HG02970 (cell line): ENCODE data around the gene DNMT3B.
A peak's percentile ranks its signal among the peaks of the same experiment; 100 is the strongest.
"Not testable (repeated sequence)": the region's sequence is repeated elsewhere in the genome, so short reads cannot be mapped to it uniquely, and the experiment has no call there.

Experiments
- ATAC-seq: cut with Tn5 transposase; IDR thresholded peaks from one replicate; pipeline ENCODE4 v1.9.1; 2021; ENCODE audit warnings: mild to moderate bottlenecking, moderate library complexity, moderate number of reproducible peaks; ENCODE audit not compliant: unreplicated experiment, low FRiP score

DNMT3B gene

DNA sequence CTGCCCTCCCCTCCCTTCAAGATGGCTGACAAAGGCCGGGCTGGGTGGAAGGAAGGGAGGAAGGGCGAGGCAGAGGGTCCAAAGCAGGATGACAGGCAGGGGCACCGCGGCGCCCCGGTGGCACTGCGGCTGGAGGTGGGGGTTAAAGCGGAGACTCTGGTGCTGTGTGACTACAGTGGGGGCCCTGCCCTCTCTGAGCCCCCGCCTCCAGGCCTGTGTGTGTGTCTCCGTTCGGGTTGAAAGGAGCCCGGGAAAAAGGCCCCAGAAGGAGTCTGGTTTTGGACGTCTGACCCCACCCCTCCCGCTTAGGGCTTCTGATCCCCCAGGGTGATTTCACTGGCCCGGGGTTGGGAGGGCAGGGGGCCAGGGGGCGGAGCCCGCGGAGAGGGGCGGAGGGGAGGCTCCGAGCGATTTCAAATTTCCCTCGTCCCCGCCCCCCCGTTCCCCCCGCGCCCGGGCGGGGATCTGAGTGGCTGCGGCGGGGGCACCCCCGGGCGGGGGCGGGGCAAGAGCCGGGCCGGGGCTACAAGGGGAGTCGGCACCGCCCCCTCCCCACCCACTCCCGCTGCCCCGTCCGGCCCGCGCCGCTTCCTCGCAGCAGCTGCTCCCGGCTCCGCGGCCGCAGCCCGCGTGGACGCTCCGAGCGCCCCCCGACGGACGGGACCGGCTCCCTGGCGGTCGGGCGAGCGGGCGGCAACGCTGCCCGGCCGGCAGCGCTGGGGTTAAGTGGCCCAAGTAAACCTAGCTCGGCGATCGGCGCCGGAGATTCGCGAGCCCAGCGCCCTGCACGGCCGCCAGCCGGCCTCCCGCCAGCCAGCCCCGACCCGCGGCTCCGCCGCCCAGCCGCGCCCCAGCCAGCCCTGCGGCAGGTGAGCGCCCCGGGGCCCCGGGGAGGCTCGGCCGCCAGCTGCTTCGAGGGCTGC is at the start of gene DNMT3B:
TSS of gene DNMT3B (plus strand) at position 555 of the 923 bp plus-strand sequence. CDS start 17,939 bp downstream, outside the sequence.
- peak; percentile 57 for ATAC-seq

DNA sequence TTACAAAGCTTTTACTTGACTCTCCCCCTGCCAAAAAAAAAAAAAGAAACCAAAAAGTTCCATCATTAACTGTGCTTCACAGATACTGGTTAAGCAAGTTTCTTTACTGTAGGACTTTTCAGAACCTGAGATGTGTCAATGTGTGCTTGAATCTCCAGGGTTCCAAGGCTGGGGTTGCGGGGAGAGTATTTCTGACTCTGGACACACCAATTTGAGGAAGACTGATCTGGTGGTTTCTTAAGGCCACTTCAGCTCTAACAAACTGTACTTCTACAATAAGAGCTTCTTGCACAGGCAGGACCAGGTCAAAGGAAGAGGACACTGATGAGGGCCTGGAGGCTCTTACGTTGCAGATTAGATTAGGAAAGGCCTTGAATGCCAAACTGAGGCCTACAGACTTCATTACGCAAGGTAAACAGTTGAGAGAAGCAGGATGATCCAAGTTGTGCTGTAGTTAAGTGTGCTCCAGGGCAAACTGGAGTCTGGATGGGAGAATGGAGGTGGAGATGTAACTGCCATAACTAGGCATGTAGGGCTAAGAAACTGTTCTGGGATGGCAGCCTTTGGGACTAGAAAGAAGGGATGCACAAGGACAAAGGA is 43.3 kb upstream of the DNMT3B start:
- no peak for ATAC-seq

DNA sequence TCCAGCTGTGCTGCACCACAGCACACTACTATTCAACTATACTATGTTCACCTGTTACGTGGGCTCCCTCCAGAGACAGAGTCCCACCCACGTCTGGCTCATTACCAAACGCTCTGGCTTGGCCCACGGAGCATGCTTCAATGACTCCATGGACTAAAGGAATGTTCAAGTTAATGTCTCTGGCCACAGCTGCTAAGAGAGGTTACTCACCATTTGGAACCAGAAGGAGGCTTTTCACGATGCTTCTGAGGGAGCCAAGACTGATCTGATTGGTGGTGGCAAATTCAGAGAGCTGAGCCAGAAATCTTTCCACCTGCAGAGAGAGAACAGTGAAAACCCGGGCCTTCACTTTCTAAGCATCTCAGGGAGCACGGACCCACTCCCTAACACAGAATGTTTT is 34.5 kb upstream of the DNMT3B start:
- ATAC-seq = no peak

DNA sequence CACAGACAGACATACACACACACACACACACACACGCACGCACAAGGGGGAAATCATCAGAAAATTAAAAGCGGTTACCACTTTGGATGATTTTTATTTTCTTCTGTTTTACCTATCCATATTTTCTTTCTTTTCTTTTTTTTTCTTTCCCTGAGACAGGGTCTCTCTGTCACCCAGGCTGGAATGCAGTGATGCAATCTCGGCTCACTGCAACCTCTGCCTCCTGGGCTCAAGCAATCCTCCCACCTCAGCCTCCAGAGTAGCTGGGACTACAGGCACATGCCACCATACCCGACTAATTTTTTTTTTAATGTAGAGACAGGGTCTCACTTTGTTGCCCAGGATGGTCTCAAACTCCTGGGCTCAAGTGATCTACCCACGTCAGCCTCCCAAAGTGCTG is 33.8 kb upstream of the DNMT3B start:
- ATAC-seq = not testable (repeated sequence)

DNA sequence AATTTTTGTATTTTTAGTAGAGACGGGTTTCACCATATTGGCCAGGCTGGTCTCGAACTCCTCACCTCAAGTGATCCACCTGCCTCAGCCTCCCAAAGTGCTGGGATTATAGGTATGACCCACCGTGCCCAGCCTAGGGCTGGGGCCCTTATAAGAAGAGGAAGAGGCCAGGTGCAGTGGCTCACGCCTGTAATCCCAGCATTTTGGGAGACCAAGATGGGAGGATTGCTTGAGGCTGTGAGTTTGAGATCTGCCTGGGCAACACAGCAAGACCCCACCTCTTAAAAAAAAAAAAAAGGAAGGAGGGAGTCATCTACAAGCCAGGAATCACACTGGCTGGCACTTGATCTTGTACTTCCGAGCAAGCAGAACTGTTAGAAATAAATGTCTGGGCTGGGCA is 32.9 kb upstream of the DNMT3B start:
- ATAC-seq = not testable (repeated sequence)

DNA sequence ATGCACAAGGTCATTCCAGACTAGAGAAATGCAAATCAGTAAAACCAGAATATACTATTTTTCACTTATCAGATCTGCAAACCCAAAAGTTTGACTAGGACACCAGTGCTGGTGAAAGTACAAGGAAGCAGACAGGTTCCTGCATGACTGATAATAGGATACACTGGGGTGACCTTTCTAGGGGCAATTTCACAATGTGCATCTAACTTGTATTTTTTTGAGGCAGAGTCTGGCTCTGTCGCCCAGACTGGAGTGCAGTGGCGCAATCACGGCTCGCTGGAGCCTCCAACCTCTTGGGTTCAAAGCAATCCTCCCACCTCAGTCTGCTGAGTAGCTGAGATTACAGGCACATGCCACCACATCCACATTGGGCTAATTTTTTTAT is 30.3 kb upstream of the DNMT3B start:
- ATAC-seq = no peak

DNA sequence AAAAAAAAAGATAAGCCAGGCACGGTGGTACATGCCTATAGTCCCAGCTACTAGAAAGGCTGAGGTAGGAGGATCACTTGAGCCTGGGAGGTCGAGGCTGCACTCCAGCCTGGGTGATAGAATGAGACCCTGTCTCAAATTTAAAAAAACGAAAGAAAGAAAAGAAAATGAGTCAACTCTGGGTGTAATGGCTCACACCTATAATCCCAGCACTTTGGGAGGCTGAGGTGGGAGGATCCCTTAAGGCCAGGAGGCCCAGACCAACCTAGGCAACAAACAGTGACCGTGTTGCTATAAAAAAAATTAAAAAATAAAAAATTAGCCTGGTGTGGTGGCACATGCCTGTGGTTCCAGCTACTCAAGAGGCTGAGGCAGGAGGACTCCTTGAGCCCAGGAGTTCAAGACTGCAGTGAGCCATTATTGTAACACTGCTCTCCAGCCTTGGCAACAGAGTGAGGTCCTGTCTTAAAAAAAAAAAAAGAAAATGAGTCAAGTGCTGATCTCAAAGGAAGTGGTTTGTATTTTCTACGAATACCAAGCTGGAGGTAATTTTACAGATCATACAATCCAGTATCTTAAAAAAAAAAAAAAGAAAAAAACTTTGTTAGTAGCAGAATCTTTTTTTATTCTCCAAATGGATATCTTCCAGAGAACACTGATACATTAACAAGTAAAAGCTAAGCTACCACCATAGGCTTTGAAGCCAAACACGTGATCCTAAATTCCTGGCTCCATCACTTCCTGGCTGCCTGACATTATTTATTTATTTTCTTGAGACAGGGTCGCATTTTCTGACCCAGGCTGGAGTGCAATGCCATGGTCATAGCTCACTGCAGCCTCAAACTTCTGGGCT is 24.6 kb upstream of the DNMT3B start:
- no peak for ATAC-seq

DNA sequence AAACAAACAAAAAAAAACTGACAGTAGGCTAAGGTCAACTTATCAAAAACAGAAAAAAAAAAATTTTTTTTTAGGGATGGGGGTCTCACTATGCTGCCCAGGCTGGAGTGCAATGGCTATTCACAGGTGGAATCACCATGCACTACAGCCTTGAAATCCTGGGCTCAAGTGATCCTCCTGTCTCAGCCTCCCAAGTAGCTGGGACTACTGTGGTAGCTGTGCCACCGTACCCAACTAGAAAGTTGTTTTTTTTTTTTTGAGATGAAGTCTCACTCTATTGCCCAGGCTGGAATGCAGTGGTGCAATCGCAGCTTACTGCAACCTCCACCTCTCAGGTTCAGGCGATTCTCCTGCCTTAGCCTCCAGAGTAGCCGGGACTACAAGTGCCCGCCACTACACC is 21.0 kb upstream of the DNMT3B start:
- no peak for ATAC-seq

DNA sequence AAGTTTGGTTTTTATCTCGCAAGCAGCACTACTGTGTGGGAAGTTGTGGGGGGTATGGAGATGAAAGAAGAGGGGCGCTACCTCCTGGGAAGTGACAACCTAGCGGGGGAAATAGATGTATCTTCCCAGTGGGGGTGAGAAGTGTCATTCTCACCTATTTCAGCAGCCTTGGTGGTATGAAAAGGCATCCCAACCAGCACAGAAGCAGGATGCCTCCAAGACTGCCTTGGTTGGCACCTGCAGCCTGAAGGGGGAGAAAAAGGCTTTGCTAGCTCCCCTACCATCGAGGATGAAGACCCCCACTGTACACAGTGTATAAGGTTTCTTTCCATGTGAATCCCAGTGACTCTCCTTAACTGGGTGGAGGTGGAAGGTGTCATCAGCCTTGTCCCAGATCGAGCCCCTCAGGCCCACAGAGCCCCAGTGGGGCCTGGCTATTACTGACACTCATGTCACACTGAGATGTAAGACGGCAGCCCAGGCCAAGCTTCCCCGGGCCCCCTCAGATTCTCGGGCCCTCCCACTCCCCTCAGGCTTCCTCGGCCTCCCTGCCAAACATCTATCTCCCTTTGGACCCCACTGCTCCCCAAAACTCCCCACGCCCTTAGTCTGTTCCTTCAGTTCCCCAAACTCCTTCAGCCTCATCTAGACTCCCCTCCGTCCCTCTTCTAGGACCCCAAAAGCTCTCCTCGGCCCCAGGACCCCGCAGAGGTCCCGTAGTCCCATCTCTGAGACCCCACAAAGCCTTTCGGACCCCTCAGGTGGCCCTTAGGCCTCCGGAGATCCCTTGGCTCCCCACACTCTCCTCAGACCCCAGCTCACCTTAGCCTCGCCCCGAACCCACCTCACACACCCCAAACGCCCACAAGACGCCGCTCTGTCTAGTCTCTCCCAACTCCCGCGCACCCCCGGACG is 19.6 kb upstream of the DNMT3B start:
- no peak for ATAC-seq

DNA sequence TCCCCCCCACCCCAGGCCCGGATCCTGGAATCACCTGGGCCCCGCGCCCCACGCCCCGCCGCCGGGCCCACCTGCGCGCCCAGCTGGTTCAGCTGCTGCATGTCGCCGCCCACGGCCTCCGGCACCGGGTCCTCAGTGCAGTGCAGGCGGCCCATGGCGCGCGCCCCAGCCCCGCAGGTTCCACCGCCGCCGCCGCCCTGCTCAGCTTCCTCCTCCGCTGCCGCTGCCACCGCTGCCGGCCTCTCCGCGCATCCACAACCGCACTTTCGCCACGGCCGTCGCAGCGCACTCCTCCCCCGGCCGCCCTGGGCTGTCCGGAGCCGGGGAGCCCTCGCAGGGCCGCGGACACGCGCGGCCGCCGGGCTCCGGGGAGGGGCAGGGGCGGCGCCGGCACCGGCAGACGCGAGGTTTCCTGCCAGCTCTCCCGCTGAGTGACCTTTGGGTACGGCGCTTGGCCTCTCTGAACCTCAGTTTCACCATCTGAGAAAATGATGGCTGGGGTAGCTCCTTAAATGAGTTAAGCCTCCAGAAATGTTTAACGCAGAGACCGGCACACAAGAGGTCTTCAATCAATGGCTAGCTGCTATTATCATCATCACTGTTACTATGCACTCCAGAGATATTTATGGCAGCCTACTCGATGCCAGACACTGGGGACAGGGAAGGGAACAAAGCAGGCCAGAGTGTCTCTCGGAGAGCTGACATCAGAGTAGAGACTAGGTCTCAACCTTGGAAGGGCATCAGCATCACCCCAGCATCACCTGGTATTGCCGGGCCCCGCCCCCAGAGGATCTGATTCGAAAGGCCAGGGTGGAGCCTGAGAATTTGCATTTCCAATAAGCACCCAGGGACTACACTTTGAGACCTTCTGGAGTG is 18.7 kb upstream of the DNMT3B start, which contains the start of gene COMMD7:
TSS of gene COMMD7 (minus strand) at position 231 of the 876 bp plus-strand sequence. CDS start at position 155, 76 bp downstream.
- no peak for ATAC-seq

DNA sequence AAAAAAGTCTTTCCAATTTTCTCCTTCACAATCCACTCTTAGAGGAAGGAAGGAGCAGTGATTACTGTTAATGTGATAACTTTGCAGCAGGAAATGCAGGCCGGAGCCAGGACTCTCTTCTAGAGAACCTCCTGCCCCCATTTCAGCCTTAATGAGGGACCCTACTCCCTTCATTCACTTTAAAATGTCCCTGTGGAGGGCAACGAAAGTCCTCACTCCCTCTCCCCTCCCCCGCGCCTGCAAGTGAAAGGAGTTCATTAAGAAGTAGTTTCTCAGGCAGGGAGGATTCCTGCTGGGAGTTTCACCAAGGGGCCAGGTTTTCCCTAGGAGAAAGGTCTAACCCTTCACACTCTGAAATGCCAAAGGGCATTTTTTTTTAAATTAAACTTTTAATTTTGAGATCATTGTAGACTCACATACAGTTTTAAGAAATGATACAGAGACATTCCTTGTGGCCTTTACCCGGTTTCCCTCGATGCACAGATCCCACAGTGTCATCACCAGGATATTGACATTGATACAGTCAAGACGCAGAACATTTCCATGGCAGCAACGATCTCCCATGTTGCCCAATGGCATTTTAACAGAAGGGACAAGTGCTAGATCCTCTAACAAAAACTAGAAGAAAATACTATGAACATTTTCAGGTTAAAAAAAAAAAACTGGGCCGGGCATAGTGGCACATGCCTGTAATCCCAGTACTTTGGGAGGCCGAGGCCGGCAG is 12.1 kb upstream of the DNMT3B start:
- ATAC-seq = no peak

DNA sequence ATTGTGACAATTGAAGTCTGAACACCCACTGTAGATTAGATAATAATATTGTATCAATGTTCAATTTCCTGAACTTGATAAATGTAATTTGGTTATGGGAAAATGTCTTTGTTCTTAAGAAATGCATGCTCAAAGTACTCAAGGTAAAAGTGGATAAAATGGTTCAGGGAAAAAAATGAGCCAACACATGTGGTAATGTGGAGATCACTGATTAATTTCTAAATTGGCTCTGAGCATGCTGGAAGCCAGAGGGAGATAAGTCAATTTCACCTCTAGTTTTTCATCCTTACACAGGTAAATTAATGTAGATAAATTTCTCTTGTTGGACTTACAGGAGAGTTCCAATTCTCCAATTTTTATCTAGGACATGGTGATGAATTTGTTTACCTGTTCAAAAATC is 10.9 kb upstream of the DNMT3B start:
- ATAC-seq = no peak

DNA sequence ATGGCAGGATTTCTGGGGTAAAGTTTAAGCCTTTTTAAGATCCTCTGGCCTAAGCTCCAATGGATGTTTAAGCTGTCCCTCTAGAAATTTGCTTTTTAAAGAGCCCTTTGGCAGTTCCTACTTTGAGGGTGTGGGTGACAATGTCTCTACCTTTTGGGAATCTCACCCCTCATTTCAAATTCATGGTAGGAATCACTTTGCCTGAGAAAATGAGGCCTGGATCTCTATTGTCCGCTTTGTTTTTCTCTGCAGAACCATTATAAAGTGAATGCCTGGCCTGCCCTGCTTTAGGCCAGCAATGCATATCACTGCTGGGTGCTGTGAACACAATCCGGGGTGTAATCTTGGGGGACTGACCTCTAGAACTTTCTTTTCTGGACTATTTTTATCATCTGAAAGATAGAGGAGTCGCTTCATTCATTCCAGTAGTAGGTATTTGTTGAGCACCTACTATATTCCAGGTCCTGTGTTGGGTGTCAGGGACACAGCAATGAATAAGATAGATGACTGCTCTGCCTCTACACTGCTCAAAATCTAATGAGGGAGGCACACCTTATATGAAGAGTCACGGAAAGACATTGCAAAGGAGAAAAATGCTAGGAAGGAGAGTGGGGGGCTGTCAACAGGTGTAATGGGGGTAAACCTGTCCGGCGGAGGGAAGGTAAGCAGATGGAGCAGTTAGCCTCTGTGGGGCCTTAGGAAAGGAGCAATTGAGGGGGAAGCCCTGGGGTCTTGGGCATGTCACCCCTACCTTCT is 10.3 kb upstream of the DNMT3B start:
- no peak for ATAC-seq

DNA sequence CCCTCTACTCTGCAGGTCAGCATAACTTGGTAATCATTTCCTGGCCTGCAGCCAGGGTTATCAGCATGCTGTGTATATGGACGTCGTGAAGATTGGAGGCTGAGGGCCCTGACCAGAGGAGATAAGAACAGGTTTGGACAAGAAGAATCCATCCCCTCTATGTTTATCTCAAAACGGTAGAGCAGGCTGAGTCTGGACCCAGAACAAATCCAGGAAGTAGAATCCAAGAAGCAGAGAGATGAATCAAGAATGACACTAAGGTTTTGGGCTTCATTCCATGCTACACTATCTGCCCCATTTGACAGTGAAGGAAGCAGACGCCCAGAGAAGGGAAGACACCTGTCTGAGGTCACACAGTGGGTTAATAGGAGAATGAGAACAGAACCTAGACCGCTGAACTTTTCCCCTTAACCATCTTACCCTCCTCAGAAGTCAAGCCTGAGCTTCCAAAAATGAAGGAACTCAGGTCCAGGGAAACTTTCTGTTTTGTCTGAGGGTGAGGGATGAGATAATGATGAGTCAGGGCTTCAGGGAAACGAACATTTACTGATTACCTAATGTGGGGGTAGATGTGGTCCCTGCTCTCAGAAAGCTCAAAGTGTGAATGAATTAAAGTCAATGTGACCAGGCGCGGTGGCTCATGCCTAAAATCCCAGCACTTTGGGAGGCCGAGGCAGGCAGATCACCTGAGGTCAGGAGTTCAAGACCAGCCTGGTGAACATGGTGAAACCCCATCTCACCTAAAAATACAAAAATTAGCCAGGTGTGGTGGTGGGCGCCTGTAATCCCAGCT is 9.5 kb upstream of the DNMT3B start:
- no peak for ATAC-seq

DNA sequence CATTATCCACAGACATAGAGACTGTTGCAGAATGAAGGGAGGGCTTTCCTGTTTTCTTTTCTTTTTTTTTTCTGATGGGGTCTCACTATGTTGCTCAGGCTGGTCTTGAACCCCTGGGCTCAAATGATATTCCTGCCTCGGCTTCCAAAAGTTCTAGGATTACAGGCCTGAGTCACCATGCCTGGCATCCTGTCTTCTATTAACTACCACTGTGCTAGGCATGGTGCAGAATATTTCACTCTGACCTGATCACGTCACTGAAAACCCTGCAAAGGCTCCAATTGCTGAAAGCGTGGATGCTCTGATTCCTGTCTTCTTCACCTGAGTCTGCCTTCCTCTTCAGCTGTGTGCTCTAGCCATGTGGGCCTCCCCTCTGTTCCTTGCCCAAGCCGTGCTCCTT is 8.5 kb upstream of the DNMT3B start:
- ATAC-seq = no peak

DNA sequence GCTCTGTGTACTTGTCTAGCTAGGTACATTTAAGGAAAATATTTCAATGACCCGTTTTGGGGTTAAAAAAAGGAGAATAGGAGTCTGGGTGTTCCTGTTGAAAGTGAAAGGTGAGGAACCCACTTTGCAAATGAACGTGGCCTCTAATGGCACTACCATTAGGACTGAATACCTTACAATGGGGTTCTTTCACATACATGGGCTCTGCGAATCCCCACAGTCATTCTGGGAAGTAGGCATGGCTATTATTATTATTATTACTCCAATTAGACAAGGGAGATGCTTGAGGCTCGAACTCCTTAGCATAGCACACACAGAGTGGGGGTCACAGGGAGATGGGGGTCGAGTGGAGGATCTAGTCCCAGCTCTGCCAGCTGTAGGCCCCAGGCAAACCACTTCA is 6.0 kb upstream of the DNMT3B start:
- no peak for ATAC-seq

DNA sequence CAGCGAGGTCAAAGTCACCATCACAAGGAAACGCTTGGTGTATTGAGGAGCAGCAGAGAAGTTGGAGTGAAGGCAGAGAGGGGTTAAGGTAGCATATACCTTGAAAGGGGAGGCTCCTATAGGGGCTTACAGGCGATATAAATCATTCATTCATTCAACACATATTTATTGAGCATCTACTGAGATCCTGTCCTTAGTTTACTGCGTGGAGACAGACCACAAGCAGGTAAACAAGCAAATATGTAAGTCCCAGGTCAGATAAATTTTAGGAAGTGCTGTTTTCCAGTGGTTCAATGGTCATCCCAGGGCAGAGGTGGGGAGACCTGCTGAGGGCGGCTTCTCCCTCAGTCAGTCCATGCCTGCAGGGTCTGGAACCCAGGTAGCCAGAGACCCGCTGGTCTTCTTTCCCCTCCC is 761 bp upstream of the DNMT3B start:
- no peak for ATAC-seq
